Hepatocyte (in vitro differentiated cells): Measurements from ENCODE around the gene EEIG1. TPM values are rescaled to one million over a fixed set of nuclear protein-coding genes. Genes with fewer than 3 reads are reported as not detected.

Source experiments
- DNase-seq: peaks from one replicate; pipeline ENCODE4 v3.0.0-alpha.2; 2016; ENCODE audit warnings: low spot score
- H2AFZ ChIP-seq: fragments of 200-600 bp; sonication (generic); 2 replicates; pipeline ENCODE4 v1.6.0; 2016; ENCODE audit warnings: antibody characterized with exemption, mild to moderate bottlenecking
- H3K27ac ChIP-seq: fragments of 200-600 bp; sonication (generic); 2 replicates; pipeline ENCODE4 v1.5.1; 2016; ENCODE audit warnings: mild to moderate bottlenecking
- H3K27me3 ChIP-seq: fragments of 200-600 bp; sonication (generic); 2 replicates; pipeline ENCODE4 v1.6.1; 2016
- H3K36me3 ChIP-seq: fragments of 200-600 bp; sonication (generic); replicated peaks from 2 replicates; pipeline ENCODE4 v1.5.1; 2016; ENCODE audit warnings: low read depth; ENCODE audit not compliant: insufficient read depth
- H3K4me1 ChIP-seq: fragments of 200-600 bp; sonication (generic); 2 replicates; pipeline ENCODE4 v1.5.1; 2016; ENCODE audit warnings: mild to moderate bottlenecking, moderate library complexity; ENCODE audit not compliant: insufficient read depth
- H3K4me2 ChIP-seq: fragments of 200-600 bp; sonication (generic); 2 replicates; pipeline ENCODE4 v1.6.0; 2016
- H3K4me3 ChIP-seq: fragments of 200-600 bp; sonication (generic); 2 replicates; pipeline ENCODE4 v1.5.1; 2016; ENCODE audit warnings: mild to moderate bottlenecking
- H3K79me2 ChIP-seq: fragments of 200-600 bp; sonication (generic); 2 replicates; pipeline ENCODE4 v1.6.0; 2017; ENCODE audit warnings: mild to moderate bottlenecking
- H3K9me2 ChIP-seq: fragments of 200-600 bp; sonication (generic); replicated peaks from 2 replicates; pipeline ENCODE4 v1.6.0; 2017; ENCODE audit warnings: mild to moderate bottlenecking; ENCODE audit not compliant: insufficient read depth
- H3K9me3 ChIP-seq: fragments of 200-600 bp; sonication (generic); 2 replicates; pipeline ENCODE4 v1.5.1; 2016; ENCODE audit warnings: low read depth, mild to moderate bottlenecking
- H4K20me1 ChIP-seq: fragments of 200-600 bp; sonication (generic); 2 replicates; pipeline ENCODE4 v1.6.0; 2016; ENCODE audit warnings: mild to moderate bottlenecking; ENCODE audit not compliant: insufficient read depth, poor library complexity, severe bottlenecking
- EZH2 ChIP-seq: fragments of 200-600 bp; sonication (generic); IDR thresholded peaks from 2 replicates; pipeline ENCODE4 v1.6.1; 2016; ENCODE audit warnings: antibody characterized with exemption, mild to moderate bottlenecking, borderline replicate concordance
- EZH2phosphoT487 ChIP-seq: fragments of 200-600 bp; sonication (generic); IDR thresholded peaks from one replicate; pipeline ENCODE4 v1.6.1; 2018; ENCODE audit warnings: antibody characterized with exemption, mild to moderate bottlenecking, low read depth, moderate library complexity; ENCODE audit not compliant: unreplicated experiment, severe bottlenecking
- WGBS: methylation state at CpG from one replicate; pipeline ENCODE4 v1.1.6; 2016; ENCODE audit warnings: low lambda C conversion rate; ENCODE audit errors: missing lambda C conversion rate; 5-methylcytosine and 5-hydroxymethylcytosine counted together
- polyA plus RNA-seq: library from polyadenylated mRNA; unstranded; fragments of >200 nt; fragmentation: Nextera tagmentation; extraction: Ambion mirVana; gene quantifications from 2 replicates; pipeline ENCODE4 v1.2.1, GENCODE V29; 2016
- total RNA-seq: library from RNA; depleted of rRNA; stranded (reverse); fragments of >200 nt; gene quantifications from 2 replicates; pipeline ENCODE4 v1.2.3, GENCODE V29; 2014
- TF ChIP-seq, protein P1 (sequence below): fragments of 200-600 bp; sonication (generic); IDR thresholded peaks from 2 replicates; pipeline ENCODE4 v1.5.1; 2016; ENCODE audit warnings: antibody characterized with exemption, mild to moderate bottlenecking; ENCODE audit not compliant: poor library complexity

Gene EEIG1
- total and polyA plus RNA-seq, 2 experiments from 2014 or later, result 38.1 to 43.6 TPM

DNA sequence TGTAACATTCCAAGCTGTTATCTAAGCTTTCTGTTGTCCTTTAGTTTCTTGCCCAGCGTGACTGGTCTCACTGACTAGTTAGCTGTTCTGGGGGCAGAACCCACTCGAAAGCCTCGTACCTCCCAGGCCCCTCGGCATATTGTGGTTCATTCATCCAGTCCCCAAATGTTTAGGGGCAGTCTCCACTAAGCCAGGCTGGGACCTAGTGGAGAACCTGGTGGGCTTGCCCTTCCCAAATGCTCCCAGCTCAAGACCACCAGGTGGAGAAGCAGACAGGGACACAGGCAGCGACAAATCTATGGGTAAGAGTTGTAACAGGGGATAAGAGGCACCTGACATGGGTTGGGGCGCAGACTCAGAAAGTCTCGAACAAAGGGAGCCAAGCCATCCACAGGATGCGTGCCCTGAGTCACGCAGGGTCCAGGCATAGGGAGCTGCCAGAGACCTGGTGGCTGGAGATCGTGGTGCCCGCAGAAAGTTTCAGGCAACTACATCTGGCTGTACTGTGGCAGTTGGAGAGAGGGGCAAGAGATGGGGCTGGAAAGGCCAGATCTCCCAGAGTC is 851 bp upstream of the EEIG1 start:
- H3K36me3 ChIP-seq, result no peaks in the 10 kb centered on the region
- peak overlapping the region; percentile 5 for H2AFZ ChIP-seq
- H3K9me2 ChIP-seq, result no peaks in the 10 kb centered on the region
- H4K20me1 ChIP-seq, result peaks cover 36% of the 10 kb centered on the region
- DNase-seq, result peak; percentile 15
- 65% methylated on average over 11 of the region's 11 CpGs for WGBS
- H3K4me2 ChIP-seq, result peak overlapping the region; percentile 79
- TF ChIP-seq EZH2phosphoT487 (no peak), EZH2 (no peak)
- TF ChIP-seq, protein P1, sequence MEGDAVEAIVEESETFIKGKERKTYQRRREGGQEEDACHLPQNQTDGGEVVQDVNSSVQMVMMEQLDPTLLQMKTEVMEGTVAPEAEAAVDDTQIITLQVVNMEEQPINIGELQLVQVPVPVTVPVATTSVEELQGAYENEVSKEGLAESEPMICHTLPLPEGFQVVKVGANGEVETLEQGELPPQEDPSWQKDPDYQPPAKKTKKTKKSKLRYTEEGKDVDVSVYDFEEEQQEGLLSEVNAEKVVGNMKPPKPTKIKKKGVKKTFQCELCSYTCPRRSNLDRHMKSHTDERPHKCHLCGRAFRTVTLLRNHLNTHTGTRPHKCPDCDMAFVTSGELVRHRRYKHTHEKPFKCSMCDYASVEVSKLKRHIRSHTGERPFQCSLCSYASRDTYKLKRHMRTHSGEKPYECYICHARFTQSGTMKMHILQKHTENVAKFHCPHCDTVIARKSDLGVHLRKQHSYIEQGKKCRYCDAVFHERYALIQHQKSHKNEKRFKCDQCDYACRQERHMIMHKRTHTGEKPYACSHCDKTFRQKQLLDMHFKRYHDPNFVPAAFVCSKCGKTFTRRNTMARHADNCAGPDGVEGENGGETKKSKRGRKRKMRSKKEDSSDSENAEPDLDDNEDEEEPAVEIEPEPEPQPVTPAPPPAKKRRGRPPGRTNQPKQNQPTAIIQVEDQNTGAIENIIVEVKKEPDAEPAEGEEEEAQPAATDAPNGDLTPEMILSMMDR, result no peak
- H3K79me2 ChIP-seq, result peaks cover 48% of the 10 kb centered on the region
- H3K27ac ChIP-seq, result peak overlapping the region; percentile 96
- no peaks in the 10 kb centered on the region for H3K27me3 ChIP-seq
- H3K4me1 ChIP-seq, result peaks cover 31% of the 10 kb centered on the region
- H3K4me3 ChIP-seq, result peak overlapping the region; percentile 14
- H3K9me3 ChIP-seq, result no peaks in the 10 kb centered on the region

DNA sequence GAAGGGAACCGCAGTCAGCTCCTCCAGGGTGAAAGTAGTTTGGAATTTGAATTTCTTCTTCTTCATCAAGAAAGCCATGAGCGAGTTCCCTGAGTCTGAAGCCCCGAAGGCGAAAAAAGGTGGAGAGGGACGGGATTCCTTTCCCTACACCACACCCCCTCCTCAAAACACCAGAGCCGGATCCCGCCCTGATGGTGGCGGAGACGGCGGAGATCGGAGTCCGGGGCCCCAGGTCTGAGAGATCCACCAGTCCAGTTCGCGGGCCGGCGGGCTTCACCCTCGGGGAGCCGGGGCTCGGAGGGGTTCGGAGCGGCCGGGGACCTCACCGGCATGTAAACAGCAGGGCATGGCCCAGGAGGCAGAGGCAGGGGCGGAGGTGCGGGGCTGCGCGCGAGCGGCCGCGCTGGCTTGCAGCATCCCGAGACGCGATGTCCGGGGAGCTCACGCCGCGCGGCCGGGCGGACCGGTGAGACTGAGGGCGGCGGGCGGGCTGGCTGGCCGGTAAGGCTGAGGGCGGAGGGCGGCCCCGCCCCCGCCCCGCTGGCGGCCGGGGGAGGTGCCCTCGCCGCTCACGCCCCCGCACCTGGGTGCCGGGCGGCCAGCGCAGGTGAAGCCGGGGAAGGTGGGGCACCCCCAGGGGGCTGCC is 606 bp downstream of the EEIG1 start:
- TF ChIP-seq EZH2phosphoT487 (no peak), EZH2 (no peak)
- TF ChIP-seq, protein P1, result no peak
- Histone ChIP-seq H2AFZ (no peak overlapping the region), H3K27me3 (no peaks in the 10 kb centered on the region), H3K9me3 (no peaks in the 10 kb centered on the region), H4K20me1 (peaks cover 50% of the 10 kb centered on the region), H3K79me2 (peaks cover 63% of the 10 kb centered on the region), H3K27ac (peak overlapping the region; percentile 99), H3K4me2 (peak overlapping the region; percentile 92), H3K4me3 (peak overlapping the region; percentile 75), H3K36me3 (no peaks in the 10 kb centered on the region), H3K9me2 (no peaks in the 10 kb centered on the region), H3K4me1 (peaks cover 46% of the 10 kb centered on the region)
- DNase-seq, result peak; percentile 90
- WGBS, result 2% methylated on average over 31 of the region's 61 CpGs

DNA sequence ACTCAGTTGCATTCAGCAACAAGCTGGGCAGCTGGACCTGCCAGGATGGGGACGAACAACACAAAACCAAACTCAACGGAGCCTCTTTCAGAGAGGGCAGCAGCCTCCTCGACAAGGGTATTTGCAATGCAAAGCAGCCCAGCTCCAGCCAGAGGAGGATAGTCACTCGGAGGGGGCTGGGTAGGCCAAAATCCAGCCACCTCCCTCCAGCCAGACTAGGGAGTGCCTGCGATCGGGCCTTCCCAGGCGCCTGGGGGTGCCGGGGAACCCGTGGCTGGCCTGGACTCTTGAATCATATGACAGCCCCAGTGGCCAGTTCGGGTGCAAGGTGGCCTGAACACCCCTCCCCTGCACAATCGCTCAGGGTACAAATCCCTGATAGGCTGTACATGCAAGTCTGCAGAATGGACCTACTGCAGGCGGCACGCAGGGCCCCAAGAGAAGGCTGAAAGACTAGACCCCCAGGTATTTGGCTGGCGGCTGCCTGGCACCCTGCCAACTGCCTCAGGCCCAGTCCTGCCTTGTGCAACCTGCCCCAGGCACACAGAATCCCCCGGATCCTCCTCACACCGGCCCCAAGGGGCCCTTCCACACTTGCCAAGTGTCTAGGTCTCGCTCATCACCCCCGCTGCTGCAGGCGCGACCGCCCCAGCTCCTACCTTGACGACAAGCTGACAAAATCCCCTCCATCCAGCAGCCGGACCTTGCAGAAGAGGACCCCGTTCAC is 1.3 kb downstream of the EEIG1 start:
- Histone ChIP-seq H3K27ac (peak overlapping the region; percentile 99), H3K36me3 (no peaks in the 10 kb centered on the region), H3K4me1 (peaks cover 53% of the 10 kb centered on the region), H3K4me3 (peak overlapping the region; percentile 75), H3K9me3 (no peaks in the 10 kb centered on the region), H4K20me1 (peaks cover 57% of the 10 kb centered on the region), H3K27me3 (no peaks in the 10 kb centered on the region), H3K79me2 (peaks cover 69% of the 10 kb centered on the region), H2AFZ (no peak overlapping the region), H3K9me2 (no peaks in the 10 kb centered on the region), H3K4me2 (peak overlapping the region; percentile 92)
- WGBS, result under 1% methylated on average over 24 of the region's 24 CpGs
- peak; percentile 72 for DNase-seq
- TF ChIP-seq, protein P1, result no peak
- no peak for TF ChIP-seq EZH2
- TF ChIP-seq EZH2phosphoT487, result no peak
